ENCODE measurements around the gene PCBP3. TPM values are rescaled to one million over a fixed set of nuclear protein-coding genes. Genes with fewer than 3 reads are reported as not detected.

The PCBP3 gene
- total RNA-seq, 1 experiment from 2014 or later = not detected

DNA sequence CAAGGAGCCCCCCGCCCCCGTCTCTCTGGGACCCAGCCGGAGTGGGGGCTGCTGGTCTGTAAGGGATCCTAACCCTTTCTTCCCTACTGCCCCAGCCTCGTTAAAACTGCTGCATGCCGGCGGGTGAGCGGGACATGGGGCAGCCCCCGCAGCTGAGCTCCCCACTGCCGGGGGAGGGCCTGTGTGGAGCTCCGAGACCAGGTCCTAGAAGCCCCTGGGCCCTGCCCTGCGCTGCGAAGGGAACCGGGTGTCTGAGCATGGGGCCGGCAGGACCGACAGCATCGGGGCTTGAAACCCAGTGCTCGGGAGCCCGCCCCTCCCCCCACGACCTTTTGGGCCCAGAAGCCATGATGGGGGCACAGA lies 328.8 kb downstream of the PCBP3 start:
- Histone ChIP-seq H3K27ac (ENCODE audit: low read length) (no peak overlapping the region), H3K9me3 (ENCODE audit: control insufficient read depth, insufficient read depth, low read depth, low read length) (no peaks in the 10 kb centered on the region), H3K4me3 (ENCODE audit: low read depth in 2 of 2, low read length in 2 of 2) (no peak overlapping the region), H3K36me3 (ENCODE audit: control insufficient read depth, insufficient read depth, low read length) (no peaks in the 10 kb centered on the region), H3K27me3 (ENCODE audit: control insufficient read depth, insufficient read depth, low read length) (no peaks in the 10 kb centered on the region), H3K4me1 (ENCODE audit: control insufficient read depth, insufficient read depth, low read length) (peaks cover 3% of the 10 kb centered on the region; the same call in 1 of the 2 replicates)
- ChIA-PET POLR2A (no interaction called here), CTCF (interaction anchor here (1.9 kb wide), 1 partner anchor 171 kb away, joined by 6 read pairs; no protein-coding TSS in a partner anchor)
- BruUV-seq (replicated peaks) = no TSS peak
- DNase-seq (ENCODE audit: low read depth, low spot score) = no peak
- ATAC-seq = no peak
- TF ChIP-seq CTCF (IDR thresholded peaks at IDR 0.05) = no peak
- TF ChIP-seq SIN3A (IDR thresholded peaks at IDR 0.05; ENCODE audit: borderline replicate concordance, insufficient read depth, low read depth, low read length) = no peak
- TF ChIP-seq POLR2AphosphoS5 (IDR thresholded peaks at IDR 0.05; ENCODE audit: low read depth, low read length) = no peak
- TF ChIP-seq, protein P1, sequence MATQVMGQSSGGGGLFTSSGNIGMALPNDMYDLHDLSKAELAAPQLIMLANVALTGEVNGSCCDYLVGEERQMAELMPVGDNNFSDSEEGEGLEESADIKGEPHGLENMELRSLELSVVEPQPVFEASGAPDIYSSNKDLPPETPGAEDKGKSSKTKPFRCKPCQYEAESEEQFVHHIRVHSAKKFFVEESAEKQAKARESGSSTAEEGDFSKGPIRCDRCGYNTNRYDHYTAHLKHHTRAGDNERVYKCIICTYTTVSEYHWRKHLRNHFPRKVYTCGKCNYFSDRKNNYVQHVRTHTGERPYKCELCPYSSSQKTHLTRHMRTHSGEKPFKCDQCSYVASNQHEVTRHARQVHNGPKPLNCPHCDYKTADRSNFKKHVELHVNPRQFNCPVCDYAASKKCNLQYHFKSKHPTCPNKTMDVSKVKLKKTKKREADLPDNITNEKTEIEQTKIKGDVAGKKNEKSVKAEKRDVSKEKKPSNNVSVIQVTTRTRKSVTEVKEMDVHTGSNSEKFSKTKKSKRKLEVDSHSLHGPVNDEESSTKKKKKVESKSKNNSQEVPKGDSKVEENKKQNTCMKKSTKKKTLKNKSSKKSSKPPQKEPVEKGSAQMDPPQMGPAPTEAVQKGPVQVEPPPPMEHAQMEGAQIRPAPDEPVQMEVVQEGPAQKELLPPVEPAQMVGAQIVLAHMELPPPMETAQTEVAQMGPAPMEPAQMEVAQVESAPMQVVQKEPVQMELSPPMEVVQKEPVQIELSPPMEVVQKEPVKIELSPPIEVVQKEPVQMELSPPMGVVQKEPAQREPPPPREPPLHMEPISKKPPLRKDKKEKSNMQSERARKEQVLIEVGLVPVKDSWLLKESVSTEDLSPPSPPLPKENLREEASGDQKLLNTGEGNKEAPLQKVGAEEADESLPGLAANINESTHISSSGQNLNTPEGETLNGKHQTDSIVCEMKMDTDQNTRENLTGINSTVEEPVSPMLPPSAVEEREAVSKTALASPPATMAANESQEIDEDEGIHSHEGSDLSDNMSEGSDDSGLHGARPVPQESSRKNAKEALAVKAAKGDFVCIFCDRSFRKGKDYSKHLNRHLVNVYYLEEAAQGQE (IDR thresholded peaks at IDR 0.05; ENCODE audit: insufficient read depth in 1 of 2, low read depth in 2 of 2, low read length in 1 of 2) = no peak
- TF ChIP-seq TCF7L2 (IDR thresholded peaks at IDR 0.05; ENCODE audit: low read depth, low read length) = no peak
- intact Hi-C loops (cut with micrococcal nuclease; ENCODE audit: unreplicated experiment) (loop anchor here (5.0 kb wide), 1 partner anchor 130 kb away; no protein-coding TSS in a partner anchor), in situ Hi-C loops (cut with HindIII; ENCODE audit: low pct_unique_long_range_greater_than_20kb, low sequenced_read_pairs) (no loop called here)

DNA sequence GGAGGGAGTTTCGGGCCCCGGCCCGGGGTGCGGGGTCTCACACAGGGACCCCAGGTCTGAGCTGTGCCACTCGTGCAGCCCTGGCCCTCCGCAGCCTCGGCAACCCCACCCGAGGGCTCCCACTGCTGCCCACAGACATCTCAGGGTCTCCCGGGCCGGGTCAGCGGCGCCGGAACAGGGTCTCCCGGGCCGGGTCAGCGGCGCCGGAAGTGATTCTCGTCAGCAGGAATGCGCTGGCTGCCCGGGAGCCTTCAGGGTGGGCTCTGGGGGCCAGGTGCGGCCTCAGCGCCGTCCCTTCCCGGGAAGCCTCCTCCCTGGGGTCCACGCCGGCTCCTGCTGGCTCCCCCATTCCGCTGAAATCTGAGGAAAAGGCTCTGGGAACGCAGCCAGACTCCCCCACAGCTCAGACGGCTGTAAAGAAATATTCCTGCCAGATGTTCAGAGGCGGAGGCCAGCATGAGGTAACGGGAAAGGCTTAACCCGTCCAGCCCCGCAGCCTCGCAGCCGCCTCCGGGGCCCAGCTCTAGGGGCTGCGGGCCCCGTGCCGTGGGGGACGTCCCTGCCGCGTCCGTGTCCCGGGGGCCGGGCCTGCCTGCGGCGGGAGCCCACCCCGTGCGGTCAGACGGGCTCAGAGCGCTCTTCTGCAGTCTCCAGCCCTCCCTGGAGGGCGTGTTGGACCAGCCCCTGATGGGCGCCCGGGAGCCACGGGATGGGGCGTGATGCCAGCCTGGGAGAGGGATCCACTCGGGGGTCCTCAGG lies 329.4 kb downstream of the PCBP3 start:
- Histone ChIP-seq H3K9me3 (ENCODE audit: control insufficient read depth, insufficient read depth, low read depth, low read length) (no peaks in the 10 kb centered on the region), H3K4me1 (ENCODE audit: control insufficient read depth, insufficient read depth, low read length) (peaks cover 3% of the 10 kb centered on the region; the same call in 1 of the 2 replicates), H3K27me3 (ENCODE audit: control insufficient read depth, insufficient read depth, low read length) (no peaks in the 10 kb centered on the region), H3K27ac (ENCODE audit: low read length) (no peak overlapping the region), H3K4me3 (ENCODE audit: low read depth in 2 of 2, low read length in 2 of 2) (peak overlapping the region in 1 of 2 experiments; percentile 34; a peak in 1 of 4 replicates), H3K36me3 (ENCODE audit: control insufficient read depth, insufficient read depth, low read length) (no peaks in the 10 kb centered on the region)
- in situ Hi-C loops (cut with HindIII; ENCODE audit: low pct_unique_long_range_greater_than_20kb, low sequenced_read_pairs) (no loop called here), intact Hi-C loops (cut with micrococcal nuclease; ENCODE audit: unreplicated experiment) (loop anchor here (5.0 kb wide), 1 partner anchor 129 kb away; no protein-coding TSS in a partner anchor)
- no peak for ATAC-seq
- CTCF ChIA-PET = interaction anchor here (0.8 to 1.9 kb wide), 3 partner anchors 56 to 171 kb away, joined by 3 to 6 read pairs (median 5); no protein-coding TSS in a partner anchor
- no TSS peak for BruUV-seq (replicated peaks)
- POLR2A ChIA-PET = no interaction called here
- TF ChIP-seq CTCF (IDR thresholded peaks at IDR 0.05) (no peak), SIN3A (IDR thresholded peaks at IDR 0.05; ENCODE audit: borderline replicate concordance, insufficient read depth, low read depth, low read length) (no peak), POLR2AphosphoS5 (IDR thresholded peaks at IDR 0.05; ENCODE audit: low read depth, low read length) (no peak), TCF7L2 (IDR thresholded peaks at IDR 0.05; ENCODE audit: low read depth, low read length) (no peak)
- TF ChIP-seq, protein P1 (IDR thresholded peaks at IDR 0.05; ENCODE audit: insufficient read depth in 1 of 2, low read depth in 2 of 2, low read length in 1 of 2) = no peak
- DNase-seq (ENCODE audit: low read depth, low spot score) = no peak

Measured in Panc1 (cell line).